Thoracic aorta (tissue), 2 donors: Measurements from ENCODE around the gene SECISBP2L. TPM values are rescaled to one million over a fixed set of nuclear protein-coding genes. Genes with fewer than 3 reads are reported as not detected.

Source experiments
- ATAC-seq: fragments of 150-250 bp; one replicate; pipeline ENCODE4 v1.8.0; 2017; ENCODE audit warnings: low read depth; ENCODE audit not compliant: insufficient number of reproducible peaks, low FRiP score
- DNase-seq: peaks from one replicate; pipeline ENCODE4 v3.0.0-alpha.2; 2020; ENCODE audit warnings: low spot score
- H3K27ac ChIP-seq, 2 donors: fragments of 200-600 bp; sonication (generic); 1 replicate in 1 of 2; 2 replicates in 1 of 2; pipeline ENCODE4 v1.5.1; 2016; ENCODE audit warnings: mild to moderate bottlenecking in 2 of 2, moderate library complexity in 2 of 2
- H3K27me3 ChIP-seq: fragments of 200-600 bp; sonication (generic); replicated peaks from 2 replicates; pipeline ENCODE4 v1.6.0; 2016; ENCODE audit warnings: mild to moderate bottlenecking; ENCODE audit not compliant: insufficient read depth
- H3K36me3 ChIP-seq: fragments of 200-600 bp; sonication (generic); one replicate; pipeline ENCODE4 v1.5.1; 2016
- H3K4me1 ChIP-seq, 2 donors: fragments of 200-600 bp; sonication (generic); 1 replicate in 1 of 2; 2 replicates in 1 of 2; pipeline versions ENCODE4 v1.5.1 to v1.6.0; 2016; ENCODE audit warnings: low read depth in 2 of 2, mild to moderate bottlenecking in 1 of 2; ENCODE audit not compliant: control insufficient read depth in 1 of 2
- H3K4me3 ChIP-seq: fragments of 200-600 bp; sonication (generic); 2 replicates; pipeline ENCODE4 v1.5.1; 2016; ENCODE audit warnings: mild to moderate bottlenecking
- H3K9me3 ChIP-seq: fragments of 200-600 bp; sonication (generic); 2 replicates; pipeline ENCODE4 v1.5.1; 2016
- CTCF ChIP-seq: fragments of 200-600 bp; sonication (generic); IDR thresholded peaks from one replicate; pipeline ENCODE4 v1.5.1; 2019; ENCODE audit warnings: antibody characterized with exemption
- total RNA-seq, 2 donors: library from RNA; depleted of rRNA; stranded (reverse); fragments of >200 nt; gene quantifications; one replicate each; pipeline versions ENCODE4 v1.1.0 to v1.2.3, GENCODE V29; 2016

SECISBP2L gene
- total RNA-seq, 2 donors from 2014 or later: 34.9 to 55.2 TPM

- peaks cover 25 to 35% of the 10 kb centered on the region in 2 donors for H3K4me1 ChIP-seq
- no peak overlapping the region for H3K4me3 ChIP-seq
- ATAC-seq (no peak), DNase-seq (no peak)
- H3K36me3 ChIP-seq: peaks cover 9% of the 10 kb centered on the region
- no peaks in the 10 kb centered on the region for H3K27me3 ChIP-seq
- H3K27ac ChIP-seq: no peak overlapping the region
- no peak for TF ChIP-seq CTCF
- H3K9me3 ChIP-seq: no peaks in the 10 kb centered on the region
Observed at GRCh38 chr15:49037546-49037940, 8.7 kb downstream of the SECISBP2L start.

GRCh38 chr15:49036650-49037545, 9.3 kb downstream of the SECISBP2L start:
- no peaks in the 10 kb centered on the region for H3K9me3 ChIP-seq
- no peaks in the 10 kb centered on the region for H3K27me3 ChIP-seq
- H3K4me3 ChIP-seq: no peak overlapping the region
- DNase-seq: no peak
- H3K4me1 ChIP-seq: peaks cover 25 to 28% of the 10 kb centered on the region in 2 donors
- H3K36me3 ChIP-seq: peaks cover 9% of the 10 kb centered on the region
- H3K27ac ChIP-seq: no peak overlapping the region
- no peak for TF ChIP-seq CTCF
- no peak for ATAC-seq

- H3K27me3 ChIP-seq: no peaks in the 10 kb centered on the region
- DNase-seq (no peak), ATAC-seq (no peak)
- H3K9me3 ChIP-seq: no peaks in the 10 kb centered on the region
- TF ChIP-seq CTCF: no peak
- H3K36me3 ChIP-seq: peaks cover 9% of the 10 kb centered on the region
- peaks cover 18 to 25% of the 10 kb centered on the region in 2 donors for H3K4me1 ChIP-seq
- H3K4me3 ChIP-seq: no peak overlapping the region
- no peak overlapping the region for H3K27ac ChIP-seq
Observed at GRCh38 chr15:49035825-49036224, 10.4 kb downstream of the SECISBP2L start.

- Histone ChIP-seq H3K27me3 (no peaks in the 10 kb centered on the region), H3K4me1 (peaks cover 10 to 11% of the 10 kb centered on the region in 2 donors), H3K4me3 (no peak overlapping the region), H3K9me3 (no peaks in the 10 kb centered on the region), H3K36me3 (peaks cover 24% of the 10 kb centered on the region), H3K27ac (no peak overlapping the region)
- ATAC-seq (no peak), DNase-seq (no peak)
- no peak for TF ChIP-seq CTCF
Observed at GRCh38 chr15:49032601-49033145, 13.6 kb downstream of the SECISBP2L start.

- no peaks in the 10 kb centered on the region for H3K27me3 ChIP-seq
- H3K36me3 ChIP-seq: peaks cover 26% of the 10 kb centered on the region
- TF ChIP-seq CTCF: no peak
- no peaks in the 10 kb centered on the region for H3K9me3 ChIP-seq
- ATAC-seq (no peak), DNase-seq (no peak)
- H3K4me1 ChIP-seq: peaks cover 3 to 6% of the 10 kb centered on the region in 2 donors
- no peak overlapping the region for H3K27ac ChIP-seq
- no peak overlapping the region for H3K4me3 ChIP-seq
Observed at GRCh38 chr15:49031804-49032203, 14.4 kb downstream of the SECISBP2L start.
